ENCODE measurements around the gene TLR10.

Gene TLR10

DNA sequence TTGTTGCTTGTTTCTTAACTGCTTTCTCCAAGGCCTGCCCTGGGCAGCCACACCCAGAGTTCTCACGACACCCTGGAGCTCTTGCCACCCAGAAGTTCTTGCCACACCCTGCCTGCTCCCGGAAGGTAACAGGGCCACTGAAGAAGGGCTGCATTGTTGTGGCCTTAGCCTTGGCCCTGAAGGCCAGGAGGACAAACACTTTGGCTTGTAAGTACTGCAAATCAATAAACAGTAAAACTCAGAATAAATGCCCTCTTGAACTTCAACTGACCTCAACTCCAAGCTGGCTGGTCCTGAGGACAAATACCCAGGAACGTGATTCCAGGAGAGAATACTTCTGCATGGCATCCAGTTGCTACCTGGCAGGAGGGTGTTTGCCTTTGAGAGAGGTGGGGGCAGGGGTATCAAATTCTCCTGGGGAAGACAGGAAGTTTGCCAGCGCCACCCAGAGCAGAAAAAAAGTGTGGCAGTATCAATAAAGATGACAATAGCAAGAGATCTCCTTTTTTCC is 54.1 kb downstream of the TLR10 start:
- DNase-seq (ENCODE audit: low spot score): peak; percentile 23

DNA sequence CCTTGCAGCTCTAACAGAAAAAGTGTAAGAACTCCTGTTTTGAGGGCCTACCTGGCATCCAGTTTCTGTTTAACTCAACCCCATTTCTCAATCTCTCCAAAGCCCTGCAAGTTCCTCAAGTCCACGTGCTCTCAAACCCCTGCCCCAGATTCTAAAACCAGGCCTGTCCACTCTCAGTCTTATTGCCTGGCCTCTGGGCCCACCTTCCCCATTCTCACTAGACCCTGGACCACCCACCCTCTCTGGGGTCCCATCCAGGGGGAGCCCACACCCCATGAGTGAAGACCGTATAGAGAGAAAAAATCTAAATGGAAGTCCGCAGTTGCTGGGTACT is 58.3 kb downstream of the TLR10 start:
- DNase-seq (ENCODE audit: low spot score): no peak

DNA sequence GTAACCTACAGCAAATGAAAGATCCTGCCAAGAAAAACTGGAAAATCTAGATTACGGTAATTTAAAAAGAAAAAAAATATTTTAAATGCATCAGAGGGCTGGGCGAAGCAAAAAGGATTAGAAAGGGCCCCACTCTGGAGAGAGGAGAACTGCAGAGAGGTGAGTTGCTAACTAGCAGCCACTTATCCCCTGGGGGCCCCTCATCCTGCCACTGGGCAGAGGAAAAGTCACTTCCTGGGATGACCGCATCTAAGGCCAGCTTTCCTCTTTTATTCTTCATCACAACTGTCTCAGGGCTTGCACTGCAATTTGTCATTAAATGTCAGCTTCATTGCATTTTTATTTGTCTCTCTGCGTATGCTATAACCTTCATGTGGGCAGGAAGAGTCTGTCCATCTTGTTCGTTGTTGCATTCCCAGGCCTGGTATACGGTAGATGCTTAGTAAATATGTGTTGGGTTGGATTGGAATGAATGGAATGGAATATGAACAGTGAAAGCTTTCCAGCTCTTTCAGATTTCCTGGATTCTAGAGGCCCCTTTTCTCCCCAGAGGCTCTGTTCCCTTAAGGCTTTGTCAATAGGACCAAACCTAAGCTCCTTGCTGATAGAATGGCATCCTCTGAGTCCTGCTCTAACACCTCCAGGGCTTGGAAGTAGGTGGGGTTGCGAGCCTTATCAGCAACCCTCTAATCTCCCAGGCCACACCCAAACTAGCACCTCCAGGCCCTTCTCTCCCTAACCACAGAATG is 58.9 kb downstream of the TLR10 start:
- DNase-seq (ENCODE audit: low spot score): no peak

DNA sequence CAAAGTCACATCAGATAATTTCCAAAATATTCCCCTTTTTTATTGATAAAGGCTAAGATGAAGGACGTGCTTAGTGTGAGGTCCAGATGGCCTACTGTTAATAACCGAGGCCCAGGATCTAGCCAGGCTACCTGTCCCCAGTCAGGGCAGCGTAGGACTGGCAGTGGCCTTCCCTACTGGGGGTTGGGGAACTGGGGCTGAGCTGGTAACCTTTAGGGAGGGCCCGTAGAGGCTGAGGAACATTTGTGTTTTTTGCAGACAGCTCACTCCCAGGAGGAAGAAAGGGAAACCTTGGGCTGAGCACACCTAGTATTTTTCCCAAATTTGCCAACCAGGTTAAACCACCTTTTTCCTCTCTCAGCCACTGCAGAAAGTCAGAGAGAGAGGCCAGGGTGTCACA is 59.7 kb downstream of the TLR10 start:
- DNase-seq (ENCODE audit: low spot score): no peak
